Endothelial cell (in vitro differentiated cells): ENCODE data around the gene POU2F2. TPM values are rescaled to one million over a fixed set of nuclear protein-coding genes. Genes with fewer than 3 reads are reported as not detected.

ENCODE experiments used
- DNase-seq: peaks from one replicate; pipeline ENCODE4 v3.0.0; 2021; ENCODE audit warnings: low spot score
- H3K27ac Mint-ChIP-seq: one replicate; pipeline ENCODE4 v1.8.0; 2021; ENCODE audit warnings: mixed read lengths, inconsistent platforms; ENCODE audit not compliant: unreplicated experiment
- H3K27me3 Mint-ChIP-seq: one replicate; pipeline ENCODE4 v1.8.0; 2021; ENCODE audit warnings: mild to moderate bottlenecking, moderate library complexity, mixed read lengths, inconsistent platforms; ENCODE audit not compliant: unreplicated experiment
- H3K36me3 Mint-ChIP-seq: one replicate; pipeline ENCODE4 v1.8.0; 2021; ENCODE audit warnings: mild to moderate bottlenecking, low read depth, mixed read lengths, inconsistent platforms; ENCODE audit not compliant: unreplicated experiment
- H3K4me1 Mint-ChIP-seq: one replicate; pipeline ENCODE4 v1.8.0; 2021; ENCODE audit warnings: mild to moderate bottlenecking, mixed read lengths, inconsistent platforms; ENCODE audit not compliant: unreplicated experiment
- H3K4me3 Mint-ChIP-seq: one replicate; pipeline ENCODE4 v1.8.0; 2021; ENCODE audit warnings: mild to moderate bottlenecking, mixed read lengths, inconsistent platforms; ENCODE audit not compliant: unreplicated experiment
- H3K9me3 Mint-ChIP-seq: one replicate; pipeline ENCODE4 v1.8.0; 2021; ENCODE audit warnings: mixed read lengths, inconsistent platforms; ENCODE audit not compliant: unreplicated experiment
- CTCF ChIP-seq: fragments of 200-600 bp; sonication (generic); IDR thresholded peaks from one replicate; pipeline ENCODE4 v1.5.0; 2021; ENCODE audit warnings: antibody characterized with exemption; ENCODE audit not compliant: unreplicated experiment
- total RNA-seq: library from RNA; stranded (reverse); fragmentation: NEBNext Ultra II Directional; extraction: Animal tissue kit (Norgen Biotek cat#: 25700); gene quantifications from one replicate; pipeline ENCODE4 v1.2.1, GENCODE V29; 2021; ENCODE audit not compliant: unreplicated experiment

POU2F2 gene
- total RNA-seq, 1 donor from 2014 or later, result 5.7 TPM

- DNase-seq, result no peak
- Mint-ChIP-seq H3K4me3 (no peak overlapping the region), H3K27me3 (peaks cover 12% of the 10 kb centered on the region), H3K4me1 (no peaks in the 10 kb centered on the region), H3K36me3 (no peaks in the 10 kb centered on the region), H3K9me3 (no peaks in the 10 kb centered on the region), H3K27ac (no peak overlapping the region)
- no peak for TF ChIP-seq CTCF
Measured at GRCh38 chr19:42165146-42165545, 32.9 kb upstream of the POU2F2 start.

- no peak overlapping the region for H3K27ac Mint-ChIP-seq
- peaks cover 1% of the 10 kb centered on the region for H3K27me3 Mint-ChIP-seq
- H3K4me3 Mint-ChIP-seq, result no peak overlapping the region
- H3K4me1 Mint-ChIP-seq, result no peaks in the 10 kb centered on the region
- H3K36me3 Mint-ChIP-seq, result no peaks in the 10 kb centered on the region
- H3K9me3 Mint-ChIP-seq, result no peaks in the 10 kb centered on the region
- DNase-seq, result no peak
- TF ChIP-seq CTCF, result no peak
Measured at GRCh38 chr19:42161616-42162263, 29.5 kb upstream of the POU2F2 start.

- DNase-seq, result no peak
- no peak overlapping the region for H3K27ac Mint-ChIP-seq
- H3K27me3 Mint-ChIP-seq, result no peaks in the 10 kb centered on the region
- H3K9me3 Mint-ChIP-seq, result no peaks in the 10 kb centered on the region
- no peaks in the 10 kb centered on the region for H3K36me3 Mint-ChIP-seq
- TF ChIP-seq CTCF, result no peak
- peaks cover 12% of the 10 kb centered on the region for H3K4me1 Mint-ChIP-seq
- H3K4me3 Mint-ChIP-seq, result no peak overlapping the region
Measured at GRCh38 chr19:42159942-42160341, 27.7 kb upstream of the POU2F2 start.

GRCh38 chr19:42158926-42159325, 26.7 kb upstream of the POU2F2 start:
- Mint-ChIP-seq H3K27ac (no peak overlapping the region), H3K4me1 (peaks cover 19% of the 10 kb centered on the region), H3K36me3 (no peaks in the 10 kb centered on the region), H3K4me3 (no peak overlapping the region), H3K9me3 (no peaks in the 10 kb centered on the region), H3K27me3 (peaks cover 5% of the 10 kb centered on the region)
- DNase-seq, result no peak
- no peak for TF ChIP-seq CTCF

- H3K27ac Mint-ChIP-seq, result no peak overlapping the region
- no peak for DNase-seq
- no peaks in the 10 kb centered on the region for H3K36me3 Mint-ChIP-seq
- peaks cover 19% of the 10 kb centered on the region for H3K4me1 Mint-ChIP-seq
- no peaks in the 10 kb centered on the region for H3K9me3 Mint-ChIP-seq
- TF ChIP-seq CTCF, result no peak
- peaks cover 10% of the 10 kb centered on the region for H3K27me3 Mint-ChIP-seq
- no peak overlapping the region for H3K4me3 Mint-ChIP-seq
Measured at GRCh38 chr19:42156571-42156970, 24.3 kb upstream of the POU2F2 start.
